Esophagus (tissue), 2 donors: Measurements from ENCODE around the gene SHH. TPM values are rescaled to one million over a fixed set of nuclear protein-coding genes. Genes with fewer than 3 reads are reported as not detected.

Experiments used
- H3K27ac ChIP-seq, 2 donors: one replicate each; pipeline ENCODE4 v1.5.1; 2013; ENCODE audit warnings: low read depth in 2 of 2, mild to moderate bottlenecking in 2 of 2, inconsistent platforms in 1 of 2, low read length in 1 of 2, moderate library complexity in 1 of 2
- H3K27me3 ChIP-seq, 2 donors: one replicate each; pipeline ENCODE4 v1.6.1; 2013; ENCODE audit warnings: low read length in 2 of 2, control low read depth in 1 of 2, mild to moderate bottlenecking in 1 of 2; ENCODE audit not compliant: insufficient read depth in 2 of 2, control insufficient read depth in 1 of 2
- H3K36me3 ChIP-seq, 2 donors: one replicate each; pipeline ENCODE4 v1.6.1; 2013; ENCODE audit warnings: low read length in 1 of 2; ENCODE audit not compliant: control insufficient read depth in 2 of 2, insufficient read depth in 2 of 2
- H3K4me1 ChIP-seq, 2 donors: one replicate each; pipeline ENCODE4 v1.6.1; 2013; ENCODE audit warnings: low read length in 1 of 2; ENCODE audit not compliant: control insufficient read depth in 2 of 2, insufficient read depth in 2 of 2
- H3K4me3 ChIP-seq, 2 donors: one replicate each; pipeline ENCODE4 v1.5.1; 2013; ENCODE audit warnings: low read length in 2 of 2, mild to moderate bottlenecking in 2 of 2, low read depth in 1 of 2, moderate library complexity in 1 of 2
- H3K9me3 ChIP-seq, 2 donors: one replicate each; pipeline ENCODE4 v1.6.1; 2013; ENCODE audit warnings: mild to moderate bottlenecking in 2 of 2, low read depth in 1 of 2, low read length in 1 of 2, moderate library complexity in 1 of 2; ENCODE audit not compliant: control insufficient read depth in 2 of 2, insufficient read depth in 1 of 2
- WGBS, 2 donors: extraction: QIAGEN DNeasy Blood & Tissue Kit; methylation state at CpG; one replicate each; pipeline ENCODE4 v1.1.7; 2013; 5-methylcytosine and 5-hydroxymethylcytosine counted together
- polyA plus RNA-seq, 2 donors: library from polyadenylated mRNA; stranded (reverse); fragments of 200-250 nt; gene quantifications; one replicate each; pipeline ENCODE4 v1.2.3, GENCODE V29; 2013
- donor health status: healthy with polysubstance abuse.
- donor health status: Bipolar disorder and iron deficiency.

The SHH gene
- polyA plus RNA-seq, 2 donors: 0.01 to 0.04 TPM

DNA sequence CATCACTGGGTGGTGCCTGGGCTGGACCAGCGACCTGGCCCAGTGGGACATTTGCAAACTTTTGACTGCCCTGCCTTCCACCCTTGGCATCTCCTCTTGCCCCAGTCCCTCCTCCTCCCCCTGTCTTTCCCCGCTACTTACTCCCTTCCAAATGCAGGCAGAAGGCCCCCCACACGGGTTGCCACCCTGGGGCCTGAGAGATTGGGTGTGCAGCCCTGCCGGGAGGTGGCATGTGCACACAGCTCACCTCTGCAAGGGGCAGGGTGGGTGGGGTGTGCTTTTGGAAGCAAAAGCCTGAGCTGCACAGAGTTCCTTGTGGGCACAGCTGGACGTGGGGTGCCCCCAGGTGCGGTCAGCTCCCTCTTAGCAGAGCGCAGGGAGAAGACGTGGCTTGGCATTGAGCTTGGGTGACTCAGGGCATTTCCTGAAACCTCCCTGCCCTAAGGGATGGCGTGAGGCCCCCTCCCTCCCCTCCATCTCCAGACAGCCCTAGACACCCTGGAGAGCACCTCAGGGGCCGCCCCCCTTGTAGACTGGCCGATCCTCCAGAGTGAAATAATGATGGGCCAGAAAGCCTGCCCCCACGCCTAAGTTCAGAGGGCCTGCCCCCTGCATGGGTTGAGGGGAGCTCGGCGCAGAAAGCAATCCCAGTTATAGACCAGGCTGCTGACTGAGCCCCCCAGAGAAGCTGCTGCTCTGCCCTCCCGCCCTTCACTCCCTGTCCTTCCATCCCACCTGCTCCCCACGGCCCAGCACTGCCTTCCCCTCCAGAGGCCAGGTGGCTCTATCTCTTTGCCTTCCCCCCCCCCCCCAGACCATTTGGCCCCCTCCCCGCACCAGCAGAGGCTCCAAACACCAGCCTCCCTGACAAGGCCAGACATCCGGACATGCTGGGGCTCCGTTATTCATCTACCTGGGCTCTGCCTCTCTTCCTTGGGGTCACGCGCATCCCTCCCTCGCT lies 2.3 kb upstream of the SHH start:
- Histone ChIP-seq H3K27me3 (peaks cover 8 to 13% of the 10 kb centered on the region in 2 donors), H3K9me3 (peaks cover 0 to 8% of the 10 kb centered on the region in 2 donors), H3K27ac (no peak overlapping the region), H3K36me3 (no peaks in the 10 kb centered on the region), H3K4me1 (peaks cover 2 to 5% of the 10 kb centered on the region in 2 donors), H3K4me3 (no peak overlapping the region)
- WGBS, 2 donors: 36% methylated on average over 20 to 22 of the region's 22 CpGs

DNA sequence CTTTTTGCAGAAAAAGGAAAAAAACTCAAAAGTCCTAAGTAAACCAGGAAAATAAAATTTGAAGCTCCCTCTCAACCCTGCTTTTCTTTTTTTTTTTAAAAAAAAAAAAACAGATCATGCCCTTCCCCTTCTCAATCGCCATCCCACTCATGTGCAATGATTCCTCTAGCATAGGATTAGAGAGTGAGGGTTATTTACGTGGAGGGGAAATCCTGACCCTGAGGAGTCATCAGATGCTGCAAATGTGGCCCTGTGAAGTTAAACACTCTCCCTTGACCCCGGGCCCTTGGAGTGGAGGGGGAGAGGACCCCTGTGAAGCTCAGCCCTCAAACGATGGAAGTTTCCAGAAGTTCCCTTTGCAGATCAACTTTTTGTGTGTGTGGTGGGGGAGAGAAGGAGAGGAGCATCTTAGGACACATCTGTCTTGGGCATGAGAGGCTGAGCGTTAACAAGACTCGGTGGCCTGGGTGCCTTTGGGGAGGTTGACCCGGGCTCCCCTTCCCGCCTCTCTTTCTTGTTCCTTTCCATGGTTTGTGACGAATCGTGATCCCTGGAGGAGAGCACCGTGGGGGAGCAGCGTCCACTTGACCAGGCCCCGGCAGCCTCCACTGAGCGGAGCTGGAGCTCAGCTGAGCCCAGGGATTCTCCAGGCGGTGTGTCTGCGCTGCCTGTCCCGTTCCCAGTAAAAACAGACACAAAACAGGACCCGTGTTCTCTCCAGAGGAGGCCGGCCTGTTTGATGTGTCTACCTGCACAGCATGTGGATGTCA lies 1.5 kb upstream of the SHH start:
- H3K4me3 ChIP-seq: no peak overlapping the region
- peaks cover 0 to 8% of the 10 kb centered on the region in 2 donors for H3K9me3 ChIP-seq
- WGBS, 2 donors: 33 to 40% methylated on average over 19 of the region's 19 CpGs
- H3K27me3 ChIP-seq: peaks cover 16 to 17% of the 10 kb centered on the region in 2 donors
- H3K36me3 ChIP-seq: no peaks in the 10 kb centered on the region
- H3K27ac ChIP-seq: no peak overlapping the region
- peaks cover 4 to 5% of the 10 kb centered on the region in 2 donors for H3K4me1 ChIP-seq

DNA sequence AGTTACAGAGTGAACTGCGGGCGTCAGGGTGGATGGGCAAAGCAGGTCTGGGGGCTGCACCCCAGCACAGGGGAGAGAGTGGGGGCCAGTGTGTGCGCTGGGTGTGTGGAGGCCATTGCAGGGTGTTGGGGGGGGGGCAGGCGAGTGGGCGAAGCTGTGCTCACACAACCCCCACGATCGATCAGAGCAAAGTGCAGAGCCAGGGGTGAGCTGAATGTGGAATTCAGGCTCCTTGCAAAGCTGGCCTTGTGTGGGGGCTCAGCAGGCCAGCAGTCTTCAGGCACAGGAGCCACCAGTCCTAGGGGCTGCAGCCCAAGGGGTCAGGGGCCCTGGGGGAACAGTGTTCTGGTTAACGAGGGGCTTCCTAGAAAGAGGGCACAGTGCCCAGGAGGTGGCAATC lies 862 bp upstream of the SHH start:
- Histone ChIP-seq H3K27me3 (peaks cover 20 to 22% of the 10 kb centered on the region in 2 donors), H3K9me3 (peaks cover 0 to 8% of the 10 kb centered on the region in 2 donors), H3K4me1 (peaks cover 5 to 9% of the 10 kb centered on the region in 2 donors), H3K4me3 (no peak overlapping the region), H3K36me3 (no peaks in the 10 kb centered on the region), H3K27ac (no peak overlapping the region)
- WGBS, 2 donors: 29 to 40% methylated on average over 4 to 8 of the region's 8 CpGs

DNA sequence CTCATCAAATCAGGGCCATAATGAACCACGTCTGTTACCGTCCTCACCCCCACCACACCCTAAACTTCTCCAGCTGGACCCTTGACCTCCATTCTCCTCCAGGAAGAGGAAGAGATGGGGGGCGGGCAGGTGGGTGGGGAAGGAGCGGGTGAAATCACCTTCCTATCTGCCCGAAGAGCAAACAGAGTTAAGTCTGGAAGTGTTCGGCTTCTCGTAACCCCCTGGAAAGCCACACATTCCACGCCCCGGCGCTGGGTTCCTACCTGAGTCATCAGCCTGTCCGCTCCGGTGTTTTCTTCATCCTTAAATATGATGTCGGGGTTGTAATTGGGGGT lies 736 bp downstream of the SHH start:
- Histone ChIP-seq H3K27ac (no peak overlapping the region), H3K27me3 (peaks cover 21 to 26% of the 10 kb centered on the region in 2 donors)

DNA sequence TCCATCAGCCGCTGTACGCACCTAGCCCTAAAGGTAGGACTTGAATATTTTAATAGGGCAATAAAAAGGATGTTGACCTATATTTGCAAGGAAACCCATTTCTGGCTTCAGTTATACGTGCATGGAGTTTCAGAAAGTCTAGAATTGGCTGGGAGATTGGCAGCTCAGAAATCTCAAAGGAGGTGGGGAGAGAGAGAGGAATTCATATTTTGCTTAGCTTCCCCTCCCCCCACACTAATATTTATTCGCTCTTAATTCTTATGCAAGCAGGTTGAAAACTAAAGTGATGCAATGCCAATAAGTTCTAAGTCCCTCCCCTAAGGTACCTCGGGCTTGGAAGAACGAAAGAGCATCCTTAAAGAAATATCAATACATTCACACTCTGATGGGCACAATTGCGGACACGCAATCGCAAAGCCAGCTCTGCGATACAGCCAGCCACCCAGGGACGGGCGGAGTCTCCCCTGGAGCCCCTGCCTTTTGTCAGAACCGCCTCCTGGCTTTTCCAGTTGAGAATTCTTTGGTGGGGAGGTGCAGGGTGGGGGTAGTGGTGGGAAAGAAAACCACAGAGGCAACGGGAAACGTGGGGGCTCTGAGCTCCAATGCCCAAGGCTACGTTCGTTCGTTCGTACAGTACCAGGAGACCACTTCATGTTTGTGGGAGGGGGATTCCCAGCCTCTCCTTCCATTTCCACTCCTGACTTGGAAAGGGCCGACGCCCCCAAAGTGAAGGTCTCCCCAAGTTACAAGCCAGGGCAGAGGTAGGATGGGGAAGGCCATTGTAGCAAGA lies 1.3 kb downstream of the SHH start:
- H3K4me3 ChIP-seq: no peak overlapping the region
- H3K36me3 ChIP-seq: no peaks in the 10 kb centered on the region
- H3K9me3 ChIP-seq: no peaks in the 10 kb centered on the region
- peaks cover 5 to 9% of the 10 kb centered on the region in 2 donors for H3K4me1 ChIP-seq
- no peak overlapping the region for H3K27ac ChIP-seq
- peaks cover 21 to 30% of the 10 kb centered on the region in 2 donors for H3K27me3 ChIP-seq
- WGBS, 2 donors: 3 to 4% methylated on average over 20 to 21 of the region's 21 CpGs

More for the DNA sequence above, 736 bp downstream of the SHH start:
- Histone ChIP-seq H3K36me3 (no peaks in the 10 kb centered on the region), H3K4me3 (no peak overlapping the region), H3K4me1 (peaks cover 5 to 9% of the 10 kb centered on the region in 2 donors), H3K9me3 (no peaks in the 10 kb centered on the region)
- WGBS, 2 donors: 3% methylated on average over 13 of the region's 13 CpGs

DNA sequence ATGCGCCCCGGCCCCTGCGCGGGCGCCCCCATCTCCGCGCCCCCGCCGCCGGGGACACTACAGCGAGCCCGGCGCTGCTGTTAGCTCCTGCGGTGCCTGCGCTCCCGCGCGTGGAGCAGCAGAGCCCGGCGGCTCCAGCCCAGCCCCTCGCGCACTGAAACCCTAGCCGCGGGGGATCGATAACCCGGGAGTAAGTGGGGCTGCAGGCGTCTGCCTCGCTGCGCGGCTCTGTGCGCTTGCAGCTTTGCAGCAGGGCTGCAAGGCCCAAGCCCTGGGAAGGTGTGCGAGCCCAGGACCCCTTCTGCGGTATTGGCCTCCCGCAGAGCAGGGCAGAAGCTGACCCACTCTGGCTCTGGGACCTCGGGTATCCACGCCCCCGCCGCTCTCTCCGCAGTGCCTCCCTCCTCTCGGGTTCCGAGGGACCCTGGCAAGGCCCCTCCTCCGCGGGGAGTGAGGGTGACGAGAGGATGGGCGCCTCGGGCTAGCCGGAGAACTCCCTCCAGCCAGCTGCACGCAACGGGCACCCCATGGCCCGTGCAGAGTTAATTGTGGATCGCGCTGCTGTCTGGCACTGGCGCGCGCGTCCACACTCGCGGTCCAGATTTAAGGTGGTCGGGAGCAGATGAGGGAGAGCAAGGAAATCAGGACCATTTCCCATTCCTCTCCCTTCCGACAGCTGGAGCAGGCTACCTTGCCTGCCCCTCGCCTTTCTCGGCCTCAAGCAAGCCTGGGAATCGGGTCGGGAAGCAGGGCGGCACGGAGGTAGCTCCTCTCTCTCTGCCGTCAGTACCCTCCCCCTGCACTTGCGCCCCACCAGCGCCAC lies 2.1 kb downstream of the SHH start:
- H3K9me3 ChIP-seq: no peaks in the 10 kb centered on the region
- 3% methylated on average over 69 of the region's 69 CpGs for WGBS, 2 donors
- peaks cover 9 to 10% of the 10 kb centered on the region in 2 donors for H3K4me1 ChIP-seq
- H3K27ac ChIP-seq: no peak overlapping the region
- H3K4me3 ChIP-seq: peak overlapping the region in 1 of 2 donors; percentile 7
- no peaks in the 10 kb centered on the region for H3K36me3 ChIP-seq
- peaks cover 21 to 36% of the 10 kb centered on the region in 2 donors for H3K27me3 ChIP-seq

GRCh38 chr7:155809332-155809946 lies 2.8 kb downstream of the SHH start:
- Histone ChIP-seq H3K4me3 (peak overlapping the region in 1 of 2 donors; percentile 30), H3K27ac (no peak overlapping the region), H3K36me3 (no peaks in the 10 kb centered on the region), H3K4me1 (peaks cover 14 to 15% of the 10 kb centered on the region in 2 donors), H3K27me3 (peaks cover 21 to 40% of the 10 kb centered on the region in 2 donors), H3K9me3 (no peaks in the 10 kb centered on the region)
- 3% methylated on average over 40 to 43 of the region's 43 CpGs for WGBS, 2 donors

DNA sequence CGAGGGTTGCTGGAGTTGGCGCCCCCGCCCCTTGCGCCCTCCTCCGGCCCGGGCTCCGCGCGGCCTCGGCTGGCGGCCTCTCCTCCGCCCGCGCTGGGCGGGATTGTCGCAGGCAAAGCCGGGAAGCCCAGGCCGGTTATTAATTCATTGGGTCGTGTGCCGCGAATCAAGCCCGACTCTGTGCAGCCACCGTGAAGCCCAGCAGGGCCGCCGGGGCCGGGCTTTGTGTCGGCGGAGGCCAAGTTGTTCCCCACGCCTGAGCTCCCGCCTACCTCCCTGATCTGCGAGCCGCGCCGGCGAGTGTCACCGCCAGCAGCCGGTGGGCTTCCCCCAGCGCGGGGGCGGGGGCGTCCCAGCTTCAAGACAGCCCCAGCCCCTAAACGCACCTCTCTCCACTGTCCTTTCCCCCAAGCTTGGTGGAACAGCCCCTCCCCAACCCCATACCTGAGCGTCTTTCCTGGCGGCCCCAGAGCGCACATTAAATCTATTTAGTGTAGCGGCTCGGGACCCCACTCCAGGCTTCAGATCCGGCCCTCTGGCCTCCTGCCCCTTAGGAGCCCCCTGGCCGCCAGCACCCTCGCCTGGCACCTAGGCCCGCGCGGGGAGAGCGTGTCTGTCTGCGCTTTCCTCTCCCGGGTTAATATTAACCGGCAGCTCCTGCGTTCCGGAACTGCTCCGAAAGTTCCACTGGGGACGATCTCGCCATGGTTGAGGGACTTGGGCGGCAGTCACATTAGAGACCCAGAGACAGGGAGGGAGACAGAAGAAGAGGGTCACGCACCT lies 3.5 kb downstream of the SHH start:
- Histone ChIP-seq H3K27me3 (peaks cover 21 to 47% of the 10 kb centered on the region in 2 donors), H3K4me1 (peaks cover 18 to 19% of the 10 kb centered on the region in 2 donors), H3K9me3 (no peaks in the 10 kb centered on the region), H3K4me3 (peak overlapping the region in 1 of 2 donors; percentile 30), H3K27ac (no peak overlapping the region), H3K36me3 (no peaks in the 10 kb centered on the region)
- whole genome bisulfite sequencing, 2 donors: 0 to 1% methylated on average over 48 to 64 of the region's 64 CpGs
